CD14-positive monocyte (primary cell): ENCODE results near the gene ANKRD37. TPM values are rescaled to one million over a fixed set of nuclear protein-coding genes. Genes with fewer than 3 reads are reported as not detected.

ENCODE experiments used
- DNase-seq, 3 donors: peaks; one replicate each; pipeline ENCODE4 v3.0.0-alpha.2; 2011 to 2022
- H2AFZ ChIP-seq: 2 replicates; pipeline ENCODE4 v1.6.0; 2012; ENCODE audit warnings: mild to moderate bottlenecking, low read depth, low read length, inconsistent platforms; ENCODE audit not compliant: insufficient read depth, poor library complexity, severe bottlenecking
- H3K27ac ChIP-seq, 2 donors: 1 replicate in 1 of 2; 2 replicates in 1 of 2; pipeline ENCODE4 v1.5.1; 2012 to 2013; ENCODE audit warnings: low read length in 2 of 2, control low read depth in 1 of 2, inconsistent platforms in 1 of 2, low read depth in 1 of 2, mild to moderate bottlenecking in 1 of 2
- H3K27me3 ChIP-seq, 2 donors: one replicate each; pipeline versions ENCODE4 v1.6.0 to v1.6.1; 2011 to 2013; ENCODE audit warnings: low read length in 2 of 2; ENCODE audit not compliant: control insufficient read depth in 2 of 2, insufficient read depth in 2 of 2
- H3K36me3 ChIP-seq, 2 donors: replicated peaks in 1 of 2; 1 replicate in 1 of 2; 2 replicates in 1 of 2; pipeline versions ENCODE4 v1.5.1 to v1.6.1; 2012 to 2013; ENCODE audit warnings: low read length in 2 of 2, control low read depth in 1 of 2, inconsistent platforms in 1 of 2, mild to moderate bottlenecking in 1 of 2; ENCODE audit not compliant: insufficient read depth in 2 of 2, control insufficient read depth in 1 of 2
- H3K4me1 ChIP-seq, 2 donors: 1 replicate in 1 of 2; 2 replicates in 1 of 2; pipeline versions ENCODE4 v1.5.1 to v1.6.1; 2012 to 2013; ENCODE audit warnings: low read length in 2 of 2, control low read depth in 1 of 2, inconsistent platforms in 1 of 2, mild to moderate bottlenecking in 1 of 2, moderate library complexity in 1 of 2; ENCODE audit not compliant: insufficient read depth in 2 of 2, control insufficient read depth in 1 of 2
- H3K4me2 ChIP-seq: replicated peaks from 2 replicates; pipeline ENCODE3; 2012; ENCODE audit warnings: low read length, moderate library complexity, mild to moderate bottlenecking; ENCODE audit not compliant: poor library complexity, severe bottlenecking; ENCODE audit errors: extremely low read depth
- H3K4me3 ChIP-seq, 3 experiments: fragments of 200-600 bp in 1 of 3; sonication (generic) in 1 of 3; replicated peaks in 1 of 3; 1 replicate in 2 of 3; 2 replicates in 1 of 3; pipeline ENCODE4 v1.5.1; 2011 to 2013; ENCODE audit warnings: low read length in 3 of 3, mild to moderate bottlenecking in 3 of 3, control low read depth in 2 of 3, low read depth in 2 of 3, inconsistent platforms in 1 of 3, moderate library complexity in 1 of 3
- H3K79me2 ChIP-seq: 2 replicates; pipeline ENCODE4 v1.6.0; 2012; ENCODE audit warnings: mild to moderate bottlenecking, control low read depth, inconsistent platforms, low read length, moderate library complexity; ENCODE audit not compliant: insufficient read depth
- H3K9ac ChIP-seq: 2 replicates; pipeline ENCODE4 v1.6.0; 2017; ENCODE audit warnings: low read length, mild to moderate bottlenecking; ENCODE audit not compliant: insufficient read depth, poor library complexity, severe bottlenecking
- H3K9me3 ChIP-seq, 2 donors: replicated peaks in 1 of 2; 1 replicate in 1 of 2; 2 replicates in 1 of 2; pipeline versions ENCODE4 v1.5.1 to v1.6.1; 2012 to 2013; ENCODE audit warnings: low read length in 2 of 2, control low read depth in 1 of 2; ENCODE audit not compliant: control insufficient read depth in 1 of 2, insufficient read depth in 1 of 2
- H4K20me1 ChIP-seq: 2 replicates; pipeline ENCODE4 v1.6.0; 2012; ENCODE audit warnings: mild to moderate bottlenecking, low read length, control low read depth, moderate library complexity; ENCODE audit not compliant: insufficient read depth
- H3K27ac Mint-ChIP-seq, 7 donors: one replicate each; pipeline ENCODE4 v1.8.0; 2020; ENCODE audit warnings: mild to moderate bottlenecking in 7 of 7, mixed read lengths in 7 of 7, moderate library complexity in 6 of 7, inconsistent platforms in 2 of 7
- H3K27me3 Mint-ChIP-seq, 3 donors: one replicate each; pipeline ENCODE4 v1.8.0; 2021 to 2022; ENCODE audit warnings: low read depth in 3 of 3, mild to moderate bottlenecking in 3 of 3, mixed read lengths in 3 of 3, moderate library complexity in 3 of 3, inconsistent platforms in 1 of 3
- H3K36me3 Mint-ChIP-seq, 2 donors: one replicate each; pipeline ENCODE4 v1.8.0; 2020; ENCODE audit warnings: mixed read lengths in 2 of 2, inconsistent platforms in 1 of 2, mild to moderate bottlenecking in 1 of 2
- H3K4me1 Mint-ChIP-seq: one replicate; pipeline ENCODE4 v1.8.0; 2020; ENCODE audit warnings: mild to moderate bottlenecking, mixed read lengths
- H3K4me3 Mint-ChIP-seq, 2 donors: one replicate each; pipeline ENCODE4 v1.8.0; 2020; ENCODE audit warnings: mild to moderate bottlenecking in 2 of 2, mixed read lengths in 2 of 2, moderate library complexity in 1 of 2
- H3K9me3 Mint-ChIP-seq, 7 donors: one replicate each; pipeline ENCODE4 v1.8.0; 2020 to 2022; ENCODE audit warnings: mixed read lengths in 7 of 7, mild to moderate bottlenecking in 6 of 7, moderate library complexity in 6 of 7, inconsistent platforms in 2 of 7
- WGBS: methylation state at CpG from one replicate; pipeline ENCODE4 v1.1.5; 2013; ENCODE audit warnings: missing lambda C conversion rate; ENCODE audit not compliant: insufficient coverage; 5-methylcytosine and 5-hydroxymethylcytosine counted together
- intact Hi-C, 2 donors: fragments of 100-400 bp; cut with micrococcal nuclease; formaldehyde crosslinking; loops; one replicate each; pipeline versions ENCODE4 v1.15.0 to v1.15.1; 2023
- polyA plus RNA-seq, 3 donors: library from polyadenylated mRNA; depleted of rRNA in 1 of 3; unstranded in 2 of 3; stranded (reverse) in 1 of 3; fragments of 300-500 nt in 2 of 3; fragments of >200 nt in 1 of 3; fragmentation: Illumina TruSeq in 2 of 3; gene quantifications; 1 replicate in 2 of 3; 2 replicates in 1 of 3; pipeline ENCODE4 v1.2.3, GENCODE V29; 2012 to 2021
- small RNA-seq: library from RNA; depleted of rRNA; stranded (forward); fragments of <200 nt; gene quantifications from one replicate; pipeline ENCODE3, GENCODE V24; 2012; ENCODE audit warnings: low read depth; ENCODE audit not compliant: insufficient read length
- TF ChIP-seq, protein P1 (sequence below): fragments of 200-600 bp; IDR thresholded peaks from one replicate; pipeline ENCODE4 v1.8.0; 2022; ENCODE audit warnings: antibody characterized with exemption, mild to moderate bottlenecking

Gene ANKRD37
- polyA plus RNA-seq, 3 donors, result 4.2 to 6.5 (median 5.4) TPM

DNA sequence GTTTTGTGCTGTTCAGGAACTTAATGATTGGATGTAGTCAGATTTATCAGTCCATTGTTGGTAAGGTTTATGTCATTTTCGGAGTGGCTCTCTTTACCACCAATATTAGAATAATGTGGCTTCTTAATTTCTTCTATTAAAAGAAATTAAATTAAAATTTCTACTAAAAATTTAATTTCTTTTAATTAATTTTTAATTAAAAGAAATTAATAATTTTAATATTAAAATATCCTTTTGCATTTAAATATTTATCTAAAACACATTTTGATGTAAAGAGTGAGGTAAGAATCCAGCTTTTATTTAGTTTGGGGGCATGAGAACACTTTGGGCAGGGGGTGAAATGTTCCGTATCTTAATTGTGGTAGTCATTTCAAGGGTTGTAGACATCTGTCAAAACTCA lies 44.8 kb downstream of the ANKRD37 start:
- H3K36me3 ChIP-seq, result no peaks in the 10 kb centered on the region
- H3K27me3 ChIP-seq, result peaks cover 16 to 19% of the 10 kb centered on the region in 2 donors
- H3K79me2 ChIP-seq, result no peaks in the 10 kb centered on the region
- H3K4me3 Mint-ChIP-seq, result no peak overlapping the region
- no peaks in the 10 kb centered on the region for H3K4me1 Mint-ChIP-seq
- WGBS, result 67% methylated on average over 1 of the region's 2 CpGs
- no peaks in the 10 kb centered on the region for H3K9me3 Mint-ChIP-seq
- H3K9me3 ChIP-seq, result no peaks in the 10 kb centered on the region
- no peaks in the 10 kb centered on the region for H3K36me3 Mint-ChIP-seq
- H3K4me3 ChIP-seq, result no peak overlapping the region
- intact Hi-C loops, result no loop called here
- H3K27me3 Mint-ChIP-seq, result peaks cover 3 to 8% (median 4%) of the 10 kb centered on the region in 3 donors
- no peak overlapping the region for H3K27ac ChIP-seq
- no peak overlapping the region for H3K4me2 ChIP-seq
- H3K9ac ChIP-seq, result no peak overlapping the region
- no peaks in the 10 kb centered on the region for H3K4me1 ChIP-seq
- H4K20me1 ChIP-seq, result no peaks in the 10 kb centered on the region
- TF ChIP-seq, protein P1, sequence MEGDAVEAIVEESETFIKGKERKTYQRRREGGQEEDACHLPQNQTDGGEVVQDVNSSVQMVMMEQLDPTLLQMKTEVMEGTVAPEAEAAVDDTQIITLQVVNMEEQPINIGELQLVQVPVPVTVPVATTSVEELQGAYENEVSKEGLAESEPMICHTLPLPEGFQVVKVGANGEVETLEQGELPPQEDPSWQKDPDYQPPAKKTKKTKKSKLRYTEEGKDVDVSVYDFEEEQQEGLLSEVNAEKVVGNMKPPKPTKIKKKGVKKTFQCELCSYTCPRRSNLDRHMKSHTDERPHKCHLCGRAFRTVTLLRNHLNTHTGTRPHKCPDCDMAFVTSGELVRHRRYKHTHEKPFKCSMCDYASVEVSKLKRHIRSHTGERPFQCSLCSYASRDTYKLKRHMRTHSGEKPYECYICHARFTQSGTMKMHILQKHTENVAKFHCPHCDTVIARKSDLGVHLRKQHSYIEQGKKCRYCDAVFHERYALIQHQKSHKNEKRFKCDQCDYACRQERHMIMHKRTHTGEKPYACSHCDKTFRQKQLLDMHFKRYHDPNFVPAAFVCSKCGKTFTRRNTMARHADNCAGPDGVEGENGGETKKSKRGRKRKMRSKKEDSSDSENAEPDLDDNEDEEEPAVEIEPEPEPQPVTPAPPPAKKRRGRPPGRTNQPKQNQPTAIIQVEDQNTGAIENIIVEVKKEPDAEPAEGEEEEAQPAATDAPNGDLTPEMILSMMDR, result no peak
- H2AFZ ChIP-seq, result no peak overlapping the region
- H3K27ac Mint-ChIP-seq, result no peak overlapping the region
- DNase-seq, result no peak

DNA sequence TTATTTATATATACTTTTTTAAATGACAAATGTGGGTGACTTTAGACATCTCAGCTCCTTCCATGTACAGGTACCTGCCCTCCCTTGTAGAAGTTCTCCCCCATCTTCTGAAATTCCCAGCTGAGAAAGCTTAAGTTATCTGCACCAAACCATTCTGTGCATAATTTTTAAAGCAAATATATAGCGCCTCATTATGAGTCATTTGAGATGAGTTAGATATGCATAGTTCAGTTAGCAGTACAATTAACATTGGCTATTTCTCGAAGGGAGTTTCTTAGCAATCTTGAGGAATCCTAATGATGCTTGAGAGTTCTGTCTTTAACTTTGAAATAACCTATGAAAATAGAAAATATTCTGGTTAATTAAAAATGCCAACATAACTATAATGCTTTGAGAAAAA lies 48.6 kb downstream of the ANKRD37 start:
- Histone ChIP-seq H3K9ac (no peak overlapping the region), H3K4me2 (no peak overlapping the region), H3K9me3 (no peaks in the 10 kb centered on the region), H3K4me3 (no peak overlapping the region), H4K20me1 (no peaks in the 10 kb centered on the region), H3K27ac (no peak overlapping the region), H3K79me2 (no peaks in the 10 kb centered on the region), H3K27me3 (peaks cover 3 to 7% of the 10 kb centered on the region in 2 donors), H2AFZ (no peak overlapping the region), H3K36me3 (no peaks in the 10 kb centered on the region), H3K4me1 (no peaks in the 10 kb centered on the region)
- intact Hi-C loops, result no loop called here
- no peaks in the 10 kb centered on the region for H3K4me1 Mint-ChIP-seq
- H3K36me3 Mint-ChIP-seq, result no peaks in the 10 kb centered on the region
- H3K27ac Mint-ChIP-seq, result no peak overlapping the region
- peaks cover 7 to 13% (median 9%) of the 10 kb centered on the region in 3 donors for H3K27me3 Mint-ChIP-seq
- WGBS, result no CpG with 5 or more reads among the region's 2 CpGs
- H3K4me3 Mint-ChIP-seq, result no peak overlapping the region
- TF ChIP-seq, protein P1, result no peak
- no peaks in the 10 kb centered on the region for H3K9me3 Mint-ChIP-seq
- no peak for DNase-seq

Small RNAs within 50 kb of the gene (small RNA-seq; reads per million reads assigned to genes)
- not detected for gene RF00019

Other genes with a start within 250 kb of the ANKRD37 start
- 10 to 100 TPM in 2 of 3 donors, 1 to 10 TPM in 1; 2.7 to 16.8 (median 12.3) TPM for gene CFAP97, start 192.8 kb upstream of the ANKRD37 start, polyA plus RNA-seq
- under 1 TPM; 0.31 to 0.40 (median 0.36) TPM for gene SNX25, start 187.2 kb upstream of the ANKRD37 start, polyA plus RNA-seq
- gene LRP2BP, start 917 bp upstream of the ANKRD37 start, polyA plus RNA-seq, result under 1 TPM; 0.04 to 0.10 (median 0.09) TPM
- gene UFSP2, start 29.1 kb downstream of the ANKRD37 start, polyA plus RNA-seq, result 10 to 100 TPM in 2 of 3 donors, 1 to 10 TPM in 1; 6.8 to 23.5 (median 13.8) TPM
- gene CCDC110, start 74.9 kb downstream of the ANKRD37 start, polyA plus RNA-seq, result not detected
- not detected for gene PDLIM3, start 138.7 kb downstream of the ANKRD37 start, polyA plus RNA-seq